H7 (cell line): ENCODE results near the gene GPC5. TPM values are rescaled to one million over a fixed set of nuclear protein-coding genes. Genes with fewer than 3 reads are reported as not detected.
A peak's percentile ranks its signal among the peaks of the same experiment; 100 is the strongest.
"Not testable (repeated sequence)": the region's sequence is repeated elsewhere in the genome, so short reads cannot be mapped to it uniquely, and the experiment has no call there.

ENCODE experiments used
- DNase-seq: peaks from one replicate; pipeline ENCODE4 v3.0.0; 2012
- H3K27me3 ChIP-seq: 2 replicates; pipeline ENCODE4 v1.6.0; 2011; ENCODE audit warnings: mild to moderate bottlenecking, low read length; ENCODE audit not compliant: control insufficient read depth, insufficient read depth
- H3K36me3 ChIP-seq: replicated peaks from 2 replicates; pipeline ENCODE4 v1.5.1; 2011; ENCODE audit warnings: low read length; ENCODE audit not compliant: control insufficient read depth, insufficient read depth
- H3K4me3 ChIP-seq: 2 replicates; pipeline ENCODE4 v1.5.1; 2011; ENCODE audit warnings: low read depth, mild to moderate bottlenecking, control low read depth, low read length, moderate library complexity; ENCODE audit not compliant: insufficient read depth
- total RNA-seq: library from RNA; depleted of rRNA; stranded (reverse); fragments of >200 nt; shearing (Covaris generic); gene quantifications from 2 replicates; pipeline ENCODE4 v1.2.3, GENCODE V29; 2014

Gene GPC5
- total RNA-seq, 1 experiment from 2014 or later = 0.07 TPM

GRCh38 chr13:91882918-91883317 is 484.5 kb downstream of the GPC5 start:
- H3K36me3 ChIP-seq = no peaks in the 10 kb centered on the region
- no peak for DNase-seq
- H3K4me3 ChIP-seq = no peak overlapping the region
- H3K27me3 ChIP-seq = no peaks in the 10 kb centered on the region

DNA sequence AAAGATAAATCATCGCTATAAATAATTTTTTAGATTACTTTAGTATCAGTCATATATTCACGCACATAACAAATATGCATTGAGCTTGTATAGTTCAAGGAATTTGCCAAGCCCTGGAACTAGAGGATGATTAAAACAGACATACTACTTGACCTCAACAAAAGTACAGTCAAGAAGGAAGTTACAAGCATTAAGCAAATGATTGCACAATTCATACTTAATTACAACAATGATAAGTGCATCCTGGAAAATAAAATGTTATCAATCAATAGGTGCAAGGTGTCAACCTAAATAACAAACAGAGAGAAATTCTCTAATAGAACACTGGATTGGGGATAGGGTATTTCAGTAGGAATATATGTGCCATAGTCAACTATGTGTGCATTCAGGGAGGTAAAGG is 491.2 kb downstream of the GPC5 start:
- DNase-seq = no peak
- Histone ChIP-seq H3K27me3 (no peaks in the 10 kb centered on the region), H3K36me3 (no peaks in the 10 kb centered on the region), H3K4me3 (no peak overlapping the region)

DNA sequence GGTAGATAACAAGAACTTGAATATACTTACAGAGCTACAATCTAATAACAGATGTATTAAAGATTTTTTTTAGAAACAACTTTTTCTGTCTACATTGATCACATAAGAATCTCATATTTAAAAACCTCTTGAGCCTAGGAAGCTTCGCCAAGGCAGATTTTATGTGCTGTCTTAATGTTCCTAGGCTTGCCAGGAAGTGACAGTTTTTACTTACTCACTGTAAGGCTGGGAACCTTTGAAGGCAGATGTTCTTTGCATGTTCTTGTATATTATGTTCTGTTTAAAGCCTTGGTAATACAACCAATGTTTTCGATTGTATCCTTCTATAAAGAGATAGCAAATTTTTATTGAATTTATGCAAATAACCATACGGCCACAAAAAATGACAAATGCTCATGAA is 492.7 kb downstream of the GPC5 start:
- Histone ChIP-seq H3K27me3 (no peaks in the 10 kb centered on the region), H3K36me3 (no peaks in the 10 kb centered on the region), H3K4me3 (no peak overlapping the region)
- no peak for DNase-seq

DNA sequence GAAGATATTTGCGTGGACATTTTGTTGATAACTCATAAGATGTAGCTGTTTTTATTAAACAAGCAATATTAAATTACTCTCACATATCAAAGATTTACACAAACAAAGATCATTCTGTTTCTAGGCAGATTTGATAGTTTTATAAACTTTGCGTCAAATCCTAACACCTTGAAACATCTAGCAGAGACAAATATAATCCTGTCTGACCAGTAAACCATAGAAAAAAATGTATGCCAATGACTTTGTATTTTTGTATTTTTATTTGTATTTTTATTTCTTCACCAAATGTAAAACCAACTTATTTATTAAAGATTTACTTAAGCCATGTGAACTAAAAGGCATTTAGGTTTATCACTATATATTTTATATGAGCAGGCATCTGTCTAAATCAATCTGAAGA is 494.6 kb downstream of the GPC5 start:
- Histone ChIP-seq H3K4me3 (no peak overlapping the region), H3K36me3 (no peaks in the 10 kb centered on the region)

GRCh38 chr13:91894316-91894715 is 495.9 kb downstream of the GPC5 start:
- no peak overlapping the region for H3K4me3 ChIP-seq
- no peak for DNase-seq
- no peaks in the 10 kb centered on the region for H3K36me3 ChIP-seq
- H3K27me3 ChIP-seq = no peaks in the 10 kb centered on the region

More for the DNA sequence above, 494.6 kb downstream of the GPC5 start:
- DNase-seq = no peak
- H3K27me3 ChIP-seq = no peaks in the 10 kb centered on the region

DNA sequence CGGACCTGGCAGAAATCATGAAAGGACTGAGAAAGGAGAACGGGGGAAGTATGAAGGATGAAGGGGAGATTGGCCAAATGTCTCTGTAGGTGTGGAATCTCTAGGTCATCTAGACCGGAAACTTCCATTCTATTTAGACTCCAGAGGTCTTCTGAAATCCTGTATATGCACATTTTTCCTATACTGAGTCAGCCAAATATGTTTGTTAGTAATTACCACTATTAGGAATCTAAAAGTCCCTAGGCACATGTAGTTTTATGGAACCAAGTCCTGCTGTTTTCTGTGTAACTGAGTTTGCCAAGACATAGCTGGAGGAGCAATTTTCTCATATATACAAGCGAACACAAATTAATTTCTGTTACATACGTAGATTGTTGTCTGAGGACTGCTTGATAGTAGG is 498.1 kb downstream of the GPC5 start:
- DNase-seq = no peak
- no peaks in the 10 kb centered on the region for H3K36me3 ChIP-seq
- H3K27me3 ChIP-seq = no peaks in the 10 kb centered on the region
- no peak overlapping the region for H3K4me3 ChIP-seq

DNA sequence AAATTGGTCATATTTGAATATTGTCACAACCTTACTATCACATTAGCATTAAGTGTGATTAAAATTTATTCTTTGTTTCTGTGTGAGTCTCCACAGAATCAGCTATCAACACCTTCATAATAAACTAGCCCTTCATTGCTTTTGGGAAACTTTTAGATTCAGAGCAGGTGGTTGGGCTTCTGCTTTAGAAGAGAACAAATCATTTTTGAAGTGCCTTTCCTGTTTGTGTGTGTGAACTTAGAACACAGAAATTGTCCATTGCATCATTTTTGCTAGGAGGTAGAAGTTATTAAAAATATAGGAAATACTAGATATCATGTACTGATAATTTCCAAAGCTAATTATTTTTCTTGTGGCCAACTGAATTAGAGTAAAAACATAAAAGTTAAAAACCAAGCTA is 500.6 kb downstream of the GPC5 start:
- H3K36me3 ChIP-seq, H3K27me3 ChIP-seq, DNase-seq, H3K4me3 ChIP-seq: not testable (repeated sequence)

DNA sequence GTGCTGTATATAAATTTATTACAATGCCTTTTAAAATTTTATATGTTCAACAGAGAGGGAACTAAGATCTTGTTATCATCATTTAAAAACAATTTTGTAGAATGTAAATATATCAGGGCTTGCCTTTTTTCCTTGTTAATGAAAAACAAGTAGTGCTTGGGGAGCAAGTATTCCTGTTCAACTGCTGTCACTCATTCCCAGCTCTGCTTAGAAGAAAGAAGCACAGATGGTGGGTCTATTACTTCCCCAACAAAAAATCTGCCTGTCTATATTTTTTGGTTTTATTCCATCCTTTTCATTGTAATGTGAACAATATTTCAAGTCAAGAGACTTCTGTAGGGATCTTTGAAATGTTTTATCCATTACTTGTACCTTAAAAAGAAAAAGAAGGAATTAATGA is 503.9 kb downstream of the GPC5 start:
- DNase-seq = no peak
- H3K27me3 ChIP-seq = no peaks in the 10 kb centered on the region

DNA sequence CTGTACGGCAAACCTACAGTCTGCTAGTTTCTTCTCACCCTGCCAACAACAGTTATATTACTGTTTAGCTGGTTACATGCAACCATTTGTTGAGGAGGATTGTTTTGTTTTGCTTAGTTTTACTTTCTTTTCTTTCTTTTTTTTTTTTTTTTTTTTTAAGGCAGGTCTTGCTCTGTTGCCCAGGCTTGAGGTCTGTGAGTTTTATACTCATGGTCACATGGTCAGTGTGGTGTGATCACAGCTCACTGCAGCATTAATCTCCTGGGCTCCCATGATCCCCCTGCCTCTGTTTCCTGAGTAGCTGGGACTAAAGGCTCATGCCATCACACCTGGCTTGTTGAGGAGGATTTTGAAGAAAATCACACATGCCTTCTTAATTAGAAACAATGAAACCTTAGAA is 505.6 kb downstream of the GPC5 start:
- H3K36me3 ChIP-seq = no peaks in the 10 kb centered on the region
- H3K27me3 ChIP-seq = no peaks in the 10 kb centered on the region
- no peak for DNase-seq
- H3K4me3 ChIP-seq = no peak overlapping the region

More for the DNA sequence above, 503.9 kb downstream of the GPC5 start:
- no peaks in the 10 kb centered on the region for H3K36me3 ChIP-seq
- no peak overlapping the region for H3K4me3 ChIP-seq

DNA sequence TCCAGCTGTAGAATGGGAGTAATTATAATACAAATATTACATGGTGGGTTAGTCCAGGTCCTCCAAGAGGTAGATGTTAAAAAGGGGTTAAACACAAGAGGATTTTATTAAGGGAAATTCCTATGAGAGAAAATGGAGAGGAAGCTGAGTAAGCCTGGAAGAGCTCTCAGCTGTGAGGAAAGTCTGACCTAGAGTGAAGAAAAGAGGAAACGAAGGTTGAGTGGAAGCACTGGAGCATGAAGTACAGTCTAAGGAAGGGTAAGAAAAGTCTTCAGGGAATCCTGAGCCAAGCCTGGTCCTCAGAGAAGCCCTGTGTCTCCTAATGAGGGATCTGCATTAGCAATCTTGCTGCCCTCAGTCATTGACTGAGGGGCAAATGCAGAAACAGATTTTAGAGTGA is 506.2 kb downstream of the GPC5 start:
- no peak overlapping the region for H3K4me3 ChIP-seq
- H3K36me3 ChIP-seq = no peaks in the 10 kb centered on the region
- no peak for DNase-seq
- H3K27me3 ChIP-seq = no peaks in the 10 kb centered on the region

- no peak overlapping the region for H3K4me3 ChIP-seq
- no peaks in the 10 kb centered on the region for H3K36me3 ChIP-seq
- no peak for DNase-seq
- no peaks in the 10 kb centered on the region for H3K27me3 ChIP-seq
Measured at GRCh38 chr13:91907398-91907797, 509.0 kb downstream of the GPC5 start.

DNA sequence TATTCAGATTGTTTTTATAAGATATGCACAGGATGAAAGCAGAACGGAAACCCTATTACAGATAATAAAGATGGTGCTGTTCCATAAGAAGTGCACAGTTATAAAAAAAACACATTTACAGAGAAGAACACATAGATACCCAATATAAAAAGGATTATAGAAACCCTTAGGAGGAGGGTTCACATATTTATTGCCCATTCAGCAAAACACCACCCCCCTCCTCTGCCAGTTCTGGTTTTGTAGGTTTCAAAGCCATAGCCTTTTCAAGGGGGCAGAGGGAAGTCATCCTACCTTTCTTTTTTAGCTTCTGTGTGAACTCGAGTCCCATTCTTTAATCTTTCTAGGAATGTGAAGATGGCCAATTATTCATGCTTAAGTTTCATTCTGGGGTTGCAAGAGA is 511.2 kb downstream of the GPC5 start:
- H3K27me3 ChIP-seq = no peaks in the 10 kb centered on the region
- no peaks in the 10 kb centered on the region for H3K36me3 ChIP-seq
- H3K4me3 ChIP-seq = no peak overlapping the region
- DNase-seq = no peak

DNA sequence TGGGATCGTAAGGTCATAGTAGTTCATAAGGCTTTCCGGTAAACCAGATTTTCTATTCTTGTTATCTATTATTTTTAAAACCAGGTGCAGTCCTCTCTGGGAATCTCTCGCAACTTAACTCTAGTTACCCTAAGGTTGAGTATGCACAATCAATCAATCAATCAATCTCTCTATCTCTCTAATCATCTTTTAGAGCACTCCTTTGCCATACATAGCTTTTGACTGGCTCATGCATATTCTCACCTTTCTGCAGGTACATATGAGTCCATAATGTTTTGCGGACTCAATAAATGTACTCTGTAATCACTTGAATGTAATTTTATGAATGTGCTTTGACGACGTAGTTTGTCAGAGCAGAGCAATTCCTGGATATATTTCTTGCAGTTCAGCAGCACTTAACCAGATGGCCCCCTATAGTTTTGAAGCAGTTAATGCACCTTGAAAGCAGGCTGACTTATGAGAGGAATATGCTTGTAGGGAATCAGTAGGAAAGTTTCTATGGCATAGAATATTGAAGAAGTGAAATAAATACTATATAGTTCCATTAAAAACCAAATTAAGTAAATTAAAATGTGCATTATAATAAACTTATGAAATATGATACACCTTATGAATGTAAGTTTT is 524.7 kb downstream of the GPC5 start:
- Histone ChIP-seq H3K4me3 (no peak overlapping the region), H3K27me3 (no peaks in the 10 kb centered on the region), H3K36me3 (no peaks in the 10 kb centered on the region)
- peak; percentile 7 for DNase-seq

- DNase-seq = no peak
- Histone ChIP-seq H3K27me3 (no peaks in the 10 kb centered on the region), H3K36me3 (no peaks in the 10 kb centered on the region), H3K4me3 (no peak overlapping the region)
Measured at GRCh38 chr13:91930687-91931086, 532.3 kb downstream of the GPC5 start.

DNA sequence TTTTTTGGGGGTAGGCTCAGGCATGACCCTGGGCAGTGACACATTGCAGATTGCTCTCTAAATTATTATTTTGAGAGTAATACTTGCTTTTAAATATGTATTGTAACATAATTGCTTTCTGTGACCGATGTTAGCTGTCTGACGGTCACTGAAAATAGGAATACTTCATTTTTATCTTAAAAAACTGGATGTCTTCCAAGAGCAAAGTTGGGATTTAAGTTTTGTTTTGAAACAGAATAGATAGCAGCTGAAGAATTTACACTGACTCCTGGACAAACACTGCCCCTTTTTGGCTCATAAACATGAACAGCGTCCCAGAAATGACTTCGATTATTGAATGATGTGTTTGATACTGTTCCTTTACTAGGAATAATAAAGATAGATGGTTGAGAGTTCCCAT is 535.9 kb downstream of the GPC5 start:
- Histone ChIP-seq H3K4me3 (no peak overlapping the region), H3K36me3 (no peaks in the 10 kb centered on the region), H3K27me3 (no peaks in the 10 kb centered on the region)
- DNase-seq = no peak

- Histone ChIP-seq H3K4me3 (no peak overlapping the region), H3K27me3 (no peaks in the 10 kb centered on the region), H3K36me3 (no peaks in the 10 kb centered on the region)
- DNase-seq = peak; percentile 47
Measured at GRCh38 chr13:91946498-91947070, 548.2 kb downstream of the GPC5 start.
